Gastroesophageal sphincter (tissue), 4 donors: ENCODE measurements around the gene FLNC. TPM values are rescaled to one million over a fixed set of nuclear protein-coding genes. Genes with fewer than 3 reads are reported as not detected.

Experiments used
- ATAC-seq: fragments of 150-250 bp; one replicate; pipeline ENCODE4 v1.9.1; 2016; ENCODE audit warnings: mild to moderate bottlenecking, moderate library complexity
- H3K27ac ChIP-seq, 4 donors: fragments of 200-600 bp; sonication (generic) in 3 of 4; 1 replicate in 3 of 4; 2 replicates in 1 of 4; pipeline ENCODE4 v1.5.1; 2016 to 2019
- H3K27me3 ChIP-seq: fragments of 200-600 bp; sonication (generic); one replicate; pipeline ENCODE4 v1.5.1; 2019
- H3K36me3 ChIP-seq, 2 donors: fragments of 200-600 bp; sonication (generic); one replicate each; pipeline ENCODE4 v1.5.1; 2019; ENCODE audit warnings: control low read depth in 1 of 2
- H3K4me1 ChIP-seq, 3 donors: fragments of 200-600 bp; sonication (generic); 1 replicate in 2 of 3; 2 replicates in 1 of 3; pipeline ENCODE4 v1.5.1; 2016 to 2019; ENCODE audit warnings: control low read depth in 2 of 3
- H3K4me3 ChIP-seq, 2 donors: fragments of 200-600 bp; sonication (generic); one replicate each; pipeline ENCODE4 v1.5.1; 2019; ENCODE audit warnings: mild to moderate bottlenecking in 1 of 2, moderate library complexity in 1 of 2
- H3K9me3 ChIP-seq, 3 donors: fragments of 200-600 bp; sonication (generic); one replicate each; pipeline ENCODE4 v1.5.1; 2017 to 2019; ENCODE audit warnings: control low read depth in 2 of 3
- EP300 ChIP-seq: sonication (generic); formaldehyde crosslinking; IDR thresholded peaks from one replicate; pipeline ENCODE4 v1.6.1; 2017; ENCODE audit warnings: antibody characterized with exemption, mild to moderate bottlenecking
- POLR2A ChIP-seq, 2 donors: fragments of 450-650 bp; IDR thresholded peaks; one replicate each; pipeline ENCODE4 v1.6.1; 2017; ENCODE audit warnings: antibody characterized with exemption in 2 of 2, mild to moderate bottlenecking in 2 of 2, moderate library complexity in 1 of 2
- POLR2AphosphoS5 ChIP-seq: sonication (generic); formaldehyde crosslinking; IDR thresholded peaks from one replicate; pipeline ENCODE4 v1.6.1; 2017; ENCODE audit warnings: antibody characterized with exemption
- WGBS, 2 donors: methylation state at CpG; one replicate each; pipeline ENCODE4 v1.1.5; 2018; ENCODE audit warnings: low coverage in 1 of 2; 5-methylcytosine and 5-hydroxymethylcytosine counted together
- total RNA-seq, 4 donors: library from RNA; depleted of rRNA; stranded (reverse); fragments of >200 nt; gene quantifications; one replicate each; pipeline ENCODE4 v1.1.0, GENCODE V29; 2016
- TF ChIP-seq, protein P1 (sequence below), 4 experiments: fragments of 200-600 bp in 2 of 4; fragments of 450-650 bp in 2 of 4; sonication (generic) in 1 of 4; IDR thresholded peaks; one replicate each; pipeline ENCODE4 v1.5.1; 2017 to 2019; ENCODE audit warnings: antibody characterized with exemption in 4 of 4, mild to moderate bottlenecking in 2 of 4, moderate library complexity in 2 of 4

The FLNC gene
- total RNA-seq, 4 donors from 2014 or later, result 308 to 1,162 (median 401) TPM

- Histone ChIP-seq H3K9me3 (no peaks in the 10 kb centered on the region), H3K36me3 (no peaks in the 10 kb centered on the region), H3K27ac (no peak overlapping the region), H3K4me1 (peaks cover 0 to 13% (median 0%) of the 10 kb centered on the region in 3 donors), H3K27me3 (peaks cover 9% of the 10 kb centered on the region), H3K4me3 (no peak overlapping the region)
- WGBS, 2 donors, result 78 to 100% methylated on average over 2 to 5 of the region's 10 CpGs
- ATAC-seq, result no peak
- no peak for TF ChIP-seq POLR2A (IDR thresholded peaks at IDR 0.05)
- TF ChIP-seq POLR2AphosphoS5, result no peak
- TF ChIP-seq EP300, result no peak
- TF ChIP-seq, protein P1, sequence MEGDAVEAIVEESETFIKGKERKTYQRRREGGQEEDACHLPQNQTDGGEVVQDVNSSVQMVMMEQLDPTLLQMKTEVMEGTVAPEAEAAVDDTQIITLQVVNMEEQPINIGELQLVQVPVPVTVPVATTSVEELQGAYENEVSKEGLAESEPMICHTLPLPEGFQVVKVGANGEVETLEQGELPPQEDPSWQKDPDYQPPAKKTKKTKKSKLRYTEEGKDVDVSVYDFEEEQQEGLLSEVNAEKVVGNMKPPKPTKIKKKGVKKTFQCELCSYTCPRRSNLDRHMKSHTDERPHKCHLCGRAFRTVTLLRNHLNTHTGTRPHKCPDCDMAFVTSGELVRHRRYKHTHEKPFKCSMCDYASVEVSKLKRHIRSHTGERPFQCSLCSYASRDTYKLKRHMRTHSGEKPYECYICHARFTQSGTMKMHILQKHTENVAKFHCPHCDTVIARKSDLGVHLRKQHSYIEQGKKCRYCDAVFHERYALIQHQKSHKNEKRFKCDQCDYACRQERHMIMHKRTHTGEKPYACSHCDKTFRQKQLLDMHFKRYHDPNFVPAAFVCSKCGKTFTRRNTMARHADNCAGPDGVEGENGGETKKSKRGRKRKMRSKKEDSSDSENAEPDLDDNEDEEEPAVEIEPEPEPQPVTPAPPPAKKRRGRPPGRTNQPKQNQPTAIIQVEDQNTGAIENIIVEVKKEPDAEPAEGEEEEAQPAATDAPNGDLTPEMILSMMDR (IDR thresholded peaks at IDR 0.05), result no peak
Observed at GRCh38 chr7:128881458-128882125, 51.4 kb downstream of the FLNC start.

DNA sequence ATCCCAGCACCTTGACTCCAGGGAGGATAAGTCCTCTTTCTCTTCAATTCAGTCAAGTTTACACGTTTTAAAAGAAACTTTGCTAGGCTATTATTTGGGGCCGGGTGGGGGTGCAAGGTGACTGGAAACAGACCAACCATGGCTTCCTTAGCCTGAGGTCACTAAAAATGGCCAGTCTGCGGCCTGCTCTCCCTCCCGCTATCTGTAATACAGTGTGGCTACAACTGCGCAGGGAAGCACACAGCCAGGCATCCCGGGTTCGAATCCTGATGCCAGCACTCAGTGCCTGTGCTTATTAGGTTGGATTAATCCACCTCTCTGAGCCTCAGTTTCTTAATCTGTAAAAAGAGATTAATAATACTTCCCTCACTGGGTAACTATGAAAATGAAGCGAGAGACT is 51.9 kb downstream of the FLNC start:
- TF ChIP-seq POLR2A (IDR thresholded peaks at IDR 0.05) (no peak), POLR2AphosphoS5 (no peak), EP300 (no peak)
- TF ChIP-seq, protein P1 (IDR thresholded peaks at IDR 0.05), result no peak
- H3K27ac ChIP-seq, result no peak overlapping the region
- H3K36me3 ChIP-seq, result no peaks in the 10 kb centered on the region
- 82% methylated on average over 6 to 7 of the region's 8 CpGs for WGBS, 2 donors
- no peaks in the 10 kb centered on the region for H3K9me3 ChIP-seq
- no peak overlapping the region for H3K4me3 ChIP-seq
- peaks cover 15% of the 10 kb centered on the region for H3K27me3 ChIP-seq
- ATAC-seq, result no peak
- H3K4me1 ChIP-seq, result peaks cover 0 to 13% (median 0%) of the 10 kb centered on the region in 3 donors

DNA sequence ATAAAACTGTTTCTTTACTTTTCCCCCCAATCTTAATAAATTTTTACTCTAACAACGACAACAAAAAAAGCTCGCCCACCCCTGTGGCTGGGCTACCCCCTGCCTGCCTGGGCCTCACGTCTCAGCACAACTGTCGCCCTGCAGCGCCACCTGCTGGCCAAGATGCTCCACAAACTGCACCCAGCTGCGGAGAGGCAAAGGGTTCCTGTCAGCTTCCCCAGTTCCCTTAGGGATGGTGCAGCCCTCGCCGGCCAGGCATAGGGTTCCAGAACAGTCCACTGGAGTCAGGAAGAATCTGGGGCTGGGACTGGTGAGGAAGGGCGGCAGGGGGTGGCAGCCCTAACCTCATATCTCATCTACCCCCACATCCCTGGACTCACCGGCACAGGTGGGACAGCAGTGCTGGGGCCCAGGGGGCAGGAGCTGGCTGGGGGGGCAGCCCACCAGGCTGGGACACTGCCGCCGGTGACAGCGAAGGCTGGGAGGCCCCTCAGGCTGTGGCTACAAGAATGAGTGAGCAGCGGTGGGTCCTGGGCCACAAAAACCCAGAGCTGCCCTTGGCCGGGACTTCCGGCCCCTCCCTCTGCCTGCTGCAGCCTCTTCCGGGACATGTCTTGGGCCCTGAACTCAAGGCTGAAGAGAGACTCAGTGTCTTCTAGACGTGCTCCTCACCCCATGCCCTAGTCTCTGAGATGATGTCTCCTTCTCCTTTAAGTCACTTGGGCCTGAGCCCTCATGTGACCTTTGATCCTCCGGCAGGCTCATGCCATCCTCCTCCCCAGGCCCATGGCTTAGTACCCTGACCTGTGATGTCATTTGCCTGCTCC is 53.6 kb downstream of the FLNC start:
- no peaks in the 10 kb centered on the region for H3K36me3 ChIP-seq
- H3K4me1 ChIP-seq, result peaks cover 0 to 13% (median 0%) of the 10 kb centered on the region in 3 donors
- H3K9me3 ChIP-seq, result no peaks in the 10 kb centered on the region
- H3K4me3 ChIP-seq, result peak overlapping the region in 1 of 2 donors; percentile 4
- H3K27ac ChIP-seq, result no peak overlapping the region
- peaks cover 15% of the 10 kb centered on the region for H3K27me3 ChIP-seq
- TF ChIP-seq, protein P1 (IDR thresholded peaks at IDR 0.05), result peak in 3 of 4 experiments; percentile 90 to 94 (median 92)
- no peak for TF ChIP-seq POLR2AphosphoS5
- ATAC-seq, result peak; percentile 68
- WGBS, 2 donors, result 0 to 18% methylated on average over 5 to 6 of the region's 19 CpGs

DNA sequence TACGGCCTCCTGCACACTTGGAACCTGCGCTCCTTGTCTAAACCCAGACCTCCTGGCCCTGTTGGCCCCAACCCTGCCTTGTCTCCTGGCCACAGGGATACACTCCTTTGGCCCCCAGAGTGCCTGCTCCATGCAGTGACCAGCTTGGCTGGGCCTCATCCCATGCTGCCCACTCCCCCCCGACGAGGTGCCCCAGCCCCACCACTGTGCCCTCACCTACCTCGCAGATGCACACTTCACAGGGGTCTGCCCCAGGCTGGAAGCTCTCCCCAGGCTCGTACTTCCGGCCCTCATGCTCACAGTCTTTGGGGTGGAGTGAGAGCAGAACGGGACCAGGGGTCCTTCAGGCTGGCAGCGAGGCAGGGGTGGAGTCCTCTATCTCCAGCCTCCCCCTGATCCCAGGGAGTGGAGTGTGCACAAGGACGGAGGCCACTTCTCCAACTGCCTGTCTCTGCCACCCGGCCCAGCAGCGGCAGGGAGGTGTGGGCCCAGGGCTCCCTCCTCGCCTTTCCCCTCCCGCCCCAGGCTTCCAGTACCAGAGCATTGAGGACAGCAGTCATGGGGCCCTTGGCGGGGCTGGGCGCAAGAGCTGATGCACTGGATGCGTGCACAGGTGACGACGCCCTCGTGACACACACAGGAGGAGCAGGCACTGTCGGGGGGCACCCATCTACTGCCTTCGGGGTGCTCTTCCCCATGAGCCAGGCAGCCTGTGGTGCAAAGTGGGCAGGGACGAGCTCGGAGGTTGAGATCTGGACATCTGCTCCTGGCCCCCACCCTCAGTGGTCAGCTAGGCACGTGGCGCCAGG is 54.6 kb downstream of the FLNC start:
- no peaks in the 10 kb centered on the region for H3K9me3 ChIP-seq
- no peak overlapping the region for H3K27ac ChIP-seq
- no peaks in the 10 kb centered on the region for H3K36me3 ChIP-seq
- no peak for ATAC-seq
- TF ChIP-seq, protein P1 (IDR thresholded peaks at IDR 0.05), result no peak
- no peak for TF ChIP-seq POLR2A (IDR thresholded peaks at IDR 0.05)
- TF ChIP-seq POLR2AphosphoS5, result no peak
- TF ChIP-seq EP300, result no peak
- no CpG with 5 or more reads among the region's 26 CpGs for WGBS, 2 donors
- no peak overlapping the region for H3K4me3 ChIP-seq
- H3K4me1 ChIP-seq, result peaks cover 0 to 12% (median 0%) of the 10 kb centered on the region in 3 donors
- H3K27me3 ChIP-seq, result peaks cover 15% of the 10 kb centered on the region
